ENCODE results near the gene PDE4D.
"Not testable (repeated sequence)": the region's sequence is repeated elsewhere in the genome, so short reads cannot be mapped to it uniquely, and the experiment has no call there.

The PDE4D gene

DNA sequence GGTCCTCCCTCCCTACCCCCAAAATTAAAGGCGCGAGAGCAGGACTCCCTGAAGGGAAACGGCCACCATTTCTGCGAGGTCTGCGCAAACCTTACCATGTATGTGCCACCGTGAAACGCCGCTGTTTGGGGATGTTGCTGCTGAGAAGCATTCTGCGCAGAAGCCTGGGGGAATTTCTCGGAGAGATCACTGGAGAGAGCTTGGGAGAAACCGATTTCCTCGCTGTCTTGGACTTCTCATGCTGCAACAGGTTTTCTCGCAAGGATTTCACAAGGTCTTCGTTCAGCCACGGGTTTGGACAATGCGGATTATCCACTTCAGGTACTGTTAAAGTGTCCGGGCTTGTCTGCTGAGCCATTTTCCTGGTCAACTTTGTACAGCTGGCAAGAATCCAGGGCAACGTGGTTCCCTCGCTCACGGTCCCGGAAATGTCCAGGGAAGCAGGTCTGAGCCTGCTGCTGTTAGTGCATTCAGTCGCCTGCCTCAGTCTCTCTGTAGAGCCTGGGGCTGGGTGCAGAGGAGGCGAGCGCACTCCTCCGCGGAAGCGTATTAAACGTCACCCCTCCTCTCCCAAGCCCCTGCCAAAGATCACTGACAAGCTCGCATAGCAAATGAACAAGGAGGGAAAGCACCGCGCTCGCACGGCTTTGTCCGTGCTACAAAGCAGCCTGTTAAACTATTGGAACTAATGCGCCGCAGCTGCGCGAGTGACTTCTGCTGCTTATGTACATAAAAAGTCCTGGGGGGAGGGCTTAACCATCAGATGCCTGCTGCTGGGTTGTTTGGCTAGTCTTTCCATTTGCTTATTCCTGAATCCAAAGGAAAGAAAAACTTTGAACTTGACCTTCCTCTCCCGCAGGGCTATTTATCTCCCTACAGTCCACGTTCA is 125.1 kb downstream of the PDE4D start:
- DNase-seq (ENCODE audit: low spot score): no peak

DNA sequence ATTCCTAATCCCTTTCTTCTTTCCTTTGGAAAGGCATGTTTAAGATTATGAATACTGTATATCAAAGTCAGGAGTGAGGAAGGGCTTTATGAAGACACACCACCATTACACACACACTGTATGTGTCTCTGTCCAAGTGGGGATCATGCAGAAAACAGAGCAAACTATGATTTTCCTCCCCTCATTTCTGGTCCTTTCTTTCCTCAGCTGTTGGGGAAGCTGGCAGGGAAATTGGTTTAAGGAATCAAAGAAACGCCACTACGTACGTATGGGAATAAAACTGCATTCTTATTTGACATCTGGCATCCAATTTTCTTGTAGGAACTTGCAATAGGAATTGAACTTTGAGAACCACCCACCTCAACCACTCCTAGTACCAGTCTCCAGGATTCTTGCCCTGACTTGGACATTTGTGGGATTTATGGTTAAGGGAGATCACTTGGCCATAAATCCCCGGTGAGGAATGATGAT is 125.8 kb downstream of the PDE4D start:
- no peak for DNase-seq (ENCODE audit: low spot score)

DNA sequence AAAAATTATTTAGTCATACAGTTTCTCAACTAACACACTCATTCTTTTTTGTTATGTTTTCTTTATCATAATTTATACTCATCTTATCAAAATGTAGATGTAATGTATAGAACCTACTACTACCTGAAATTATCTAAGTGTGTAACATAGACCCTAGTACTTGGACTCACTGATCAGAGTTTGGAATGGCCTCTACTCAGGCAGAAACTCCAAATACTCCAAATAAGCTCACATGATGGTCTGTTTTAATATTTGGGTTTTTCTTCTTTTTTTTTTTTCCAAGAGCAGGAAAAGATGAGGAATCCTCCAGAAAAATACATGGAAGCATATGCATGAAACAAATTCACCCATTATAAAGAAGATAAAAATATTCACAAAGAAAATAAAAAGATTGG is 126.3 kb downstream of the PDE4D start:
- no peak for DNase-seq (ENCODE audit: low spot score)

DNA sequence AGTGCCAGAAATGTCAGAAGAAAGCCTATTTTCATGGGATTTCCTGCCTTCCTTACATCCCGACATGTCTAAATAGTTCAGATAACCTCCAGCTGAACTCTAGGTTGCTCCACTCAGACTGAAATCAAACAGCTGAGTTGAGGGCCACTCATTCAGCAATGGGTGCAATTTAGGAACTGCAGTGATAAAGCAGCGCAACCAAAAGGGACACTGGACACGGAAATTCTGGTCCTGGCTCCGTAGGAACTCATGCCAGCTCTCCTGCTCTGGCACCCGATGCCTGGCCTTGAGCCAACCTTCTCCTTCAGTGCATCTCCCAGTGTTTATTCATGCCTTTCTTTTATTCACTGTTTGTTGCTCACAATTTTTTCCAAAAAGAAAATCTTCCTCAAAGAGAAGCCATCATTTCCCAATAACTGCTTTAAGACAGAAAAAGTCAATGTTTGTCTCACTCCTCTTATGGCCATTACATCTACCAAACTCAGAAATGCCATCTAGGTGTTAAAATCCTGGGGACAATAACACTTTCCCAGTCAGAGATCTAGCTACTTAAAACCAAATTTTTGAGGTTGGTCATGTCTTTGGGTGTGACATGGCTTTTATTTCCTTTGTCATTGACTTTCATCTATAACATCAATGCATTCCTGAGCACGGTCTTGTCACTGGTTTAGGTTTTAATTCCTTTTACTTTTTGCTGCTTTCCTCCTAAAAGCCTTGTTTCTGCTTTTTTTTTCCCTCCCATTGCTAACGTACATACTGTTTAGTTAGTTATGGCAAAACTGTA is 126.9 kb downstream of the PDE4D start:
- peak; percentile 7 for DNase-seq (ENCODE audit: low spot score)

DNA sequence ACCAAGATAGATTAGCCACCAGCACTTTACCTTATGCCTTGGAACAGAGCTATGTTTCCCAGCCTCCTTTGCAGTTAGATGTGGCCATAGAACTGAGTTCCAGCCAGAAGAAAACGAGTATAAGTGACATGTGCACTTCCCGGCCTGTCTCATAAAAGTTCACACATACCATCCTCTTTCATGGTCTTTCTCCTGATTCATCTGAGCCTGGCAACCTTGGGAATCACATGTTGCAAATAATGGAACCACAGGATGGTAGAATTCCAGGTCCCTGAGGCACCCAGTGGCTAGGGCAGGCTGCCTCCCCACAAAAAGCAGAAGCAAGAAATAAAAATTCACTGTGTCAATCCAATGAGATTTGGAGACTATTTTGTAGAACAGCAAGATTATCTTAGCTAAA is 128.1 kb downstream of the PDE4D start:
- no peak for DNase-seq (ENCODE audit: low spot score)

DNA sequence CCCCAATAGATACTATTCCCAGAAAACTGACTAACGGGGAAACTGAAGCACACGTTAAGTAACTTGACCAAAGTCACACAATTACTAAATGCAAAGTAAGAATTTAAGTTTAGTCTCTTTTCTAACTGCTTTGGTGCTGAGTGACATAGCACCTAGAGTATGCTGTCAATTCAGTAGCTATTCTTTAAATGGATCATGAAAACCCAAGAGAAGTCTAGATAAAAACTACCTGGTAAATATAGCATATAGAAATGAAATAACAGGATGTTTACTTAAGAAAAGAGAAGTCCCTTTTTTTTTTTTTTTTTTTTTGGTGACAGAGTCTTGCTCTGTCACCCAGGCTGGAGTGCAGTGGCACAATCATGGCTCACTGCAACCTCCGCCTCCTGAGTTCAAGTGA is 129.2 kb downstream of the PDE4D start:
- no peak for DNase-seq (ENCODE audit: low spot score)

DNA sequence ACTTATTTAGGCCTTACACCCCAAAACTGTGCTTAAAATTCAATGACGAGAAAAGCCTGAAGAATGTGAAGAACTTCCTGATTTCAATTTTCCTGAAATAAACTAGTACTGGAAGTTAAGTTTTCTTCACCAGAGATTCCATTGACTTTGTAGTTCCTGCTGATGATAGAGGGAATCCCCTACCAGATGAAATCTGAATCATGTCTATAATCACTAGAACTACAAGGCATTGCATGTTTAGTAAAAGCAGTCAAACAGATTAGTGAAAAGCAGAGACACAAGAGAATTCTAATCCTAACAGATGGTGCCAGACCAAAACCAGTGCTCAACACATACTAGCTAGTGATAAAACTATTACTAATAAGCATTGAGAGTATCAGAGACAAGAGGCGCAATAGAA is 130.0 kb downstream of the PDE4D start:
- DNase-seq (ENCODE audit: low spot score): no peak

DNA sequence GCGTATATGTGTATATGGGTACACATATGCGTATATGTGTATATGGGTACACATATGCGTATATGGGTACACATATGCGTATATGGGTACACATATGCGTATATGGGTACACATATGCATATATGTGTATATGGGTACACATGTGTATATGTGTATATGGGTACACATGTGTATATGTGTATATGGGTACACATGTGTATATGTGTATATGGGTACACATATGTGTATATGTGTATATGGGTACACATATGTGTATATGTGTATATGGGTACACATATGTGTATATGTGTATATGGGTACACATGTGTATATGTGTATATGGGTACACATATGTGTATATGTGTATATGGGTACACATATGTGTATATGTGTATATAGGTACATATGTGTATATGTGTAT is 131.3 kb downstream of the PDE4D start:
- not testable (repeated sequence) for DNase-seq (ENCODE audit: low spot score)

DNA sequence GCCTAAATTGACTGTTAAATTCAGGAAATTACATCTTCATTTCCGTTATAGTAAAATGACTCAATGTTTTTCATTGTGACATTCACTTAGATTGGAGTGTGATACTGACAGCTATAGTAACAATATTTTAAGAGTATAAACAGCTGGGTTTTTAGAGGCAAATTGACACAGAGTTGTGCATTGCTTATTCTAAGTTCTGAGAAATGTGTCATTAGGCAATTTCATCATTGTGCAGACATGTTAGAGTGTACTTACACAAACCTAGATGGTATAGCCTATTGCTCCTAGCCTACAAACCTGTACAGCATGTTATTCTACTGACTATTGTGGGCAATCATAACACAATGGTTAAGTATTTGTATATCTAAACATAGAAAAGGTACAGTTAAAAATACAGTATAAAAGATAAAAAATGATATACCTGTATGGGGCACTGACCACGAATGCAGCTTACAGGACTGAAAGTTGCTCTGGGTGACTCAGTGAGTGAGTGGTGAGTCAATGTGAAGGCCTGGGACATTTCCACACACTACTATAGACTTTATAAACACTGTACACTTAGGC is 132.7 kb downstream of the PDE4D start:
- no peak for DNase-seq (ENCODE audit: low spot score)

DNA sequence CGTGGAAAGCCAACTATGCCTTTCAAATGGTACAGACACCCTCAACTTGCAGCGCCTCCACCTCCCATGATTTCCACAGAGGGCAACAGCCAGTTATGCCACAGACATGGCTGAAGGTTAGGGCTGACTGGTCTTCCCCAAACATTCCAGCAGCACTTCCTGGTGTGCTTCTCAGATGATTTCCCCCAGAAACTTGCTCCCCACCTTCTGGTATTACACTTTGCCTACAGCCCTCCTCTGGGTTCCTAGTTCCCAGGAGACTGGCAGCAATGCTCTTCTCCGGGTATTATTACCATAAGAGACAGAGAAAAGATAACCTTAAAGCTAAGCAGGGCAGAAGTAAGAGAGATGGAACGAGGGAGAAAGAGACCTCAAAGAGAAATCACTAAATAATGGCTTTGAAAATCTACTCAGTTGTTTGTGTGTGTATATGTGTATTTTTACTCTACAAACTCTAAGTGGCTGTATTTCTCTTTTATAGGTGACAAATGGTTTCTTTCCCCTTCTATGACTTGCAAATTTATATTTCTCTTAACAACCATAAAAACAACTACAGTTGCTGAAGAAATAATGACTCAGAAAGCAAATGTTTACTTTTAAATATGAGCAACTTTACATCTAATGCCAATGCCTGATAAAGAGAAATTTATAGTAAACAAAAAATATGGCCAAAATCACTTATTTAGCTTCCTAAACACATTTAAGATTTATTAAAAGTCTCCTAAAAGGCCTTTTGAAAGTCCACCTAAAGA is 133.8 kb downstream of the PDE4D start:
- no peak for DNase-seq (ENCODE audit: low spot score)

DNA sequence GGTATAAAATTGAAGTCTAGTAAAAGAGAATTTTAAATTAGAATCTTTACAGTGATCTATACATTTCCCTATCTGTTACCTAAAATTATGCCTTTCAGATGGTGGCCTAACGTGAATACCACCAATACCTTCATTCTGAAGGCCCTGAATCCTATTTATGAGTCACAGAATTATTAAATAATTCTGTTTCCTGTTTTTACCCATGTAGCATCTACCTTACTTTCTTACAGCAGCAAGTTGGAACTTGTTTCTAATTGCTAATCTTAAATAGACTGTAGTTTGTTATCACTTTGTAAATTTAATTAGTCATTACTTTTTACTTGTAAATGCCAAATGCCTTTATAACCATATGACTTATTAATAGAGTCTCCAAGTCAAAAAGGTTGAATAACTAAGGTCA is 135.0 kb downstream of the PDE4D start:
- DNase-seq (ENCODE audit: low spot score): no peak

DNA sequence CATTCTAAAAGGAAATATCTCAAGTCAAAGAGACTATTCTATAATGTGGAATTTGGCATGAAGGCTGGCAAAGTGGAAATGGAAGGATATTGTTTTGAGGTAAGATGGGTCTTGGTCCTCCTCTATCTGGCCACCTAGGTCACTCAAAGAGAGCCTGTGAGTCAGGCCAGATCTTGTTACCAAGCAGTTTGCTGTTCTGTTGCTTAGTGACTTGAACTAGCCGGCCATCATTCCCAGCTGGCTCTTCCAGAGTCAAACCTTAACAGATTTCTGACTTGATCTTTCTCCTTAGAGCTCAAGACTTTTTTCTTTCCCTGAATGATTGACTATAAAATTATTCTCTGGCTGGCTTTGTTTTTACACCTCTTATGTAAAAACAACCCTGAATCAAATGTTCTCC is 136.1 kb downstream of the PDE4D start:
- no peak for DNase-seq (ENCODE audit: low spot score)

DNA sequence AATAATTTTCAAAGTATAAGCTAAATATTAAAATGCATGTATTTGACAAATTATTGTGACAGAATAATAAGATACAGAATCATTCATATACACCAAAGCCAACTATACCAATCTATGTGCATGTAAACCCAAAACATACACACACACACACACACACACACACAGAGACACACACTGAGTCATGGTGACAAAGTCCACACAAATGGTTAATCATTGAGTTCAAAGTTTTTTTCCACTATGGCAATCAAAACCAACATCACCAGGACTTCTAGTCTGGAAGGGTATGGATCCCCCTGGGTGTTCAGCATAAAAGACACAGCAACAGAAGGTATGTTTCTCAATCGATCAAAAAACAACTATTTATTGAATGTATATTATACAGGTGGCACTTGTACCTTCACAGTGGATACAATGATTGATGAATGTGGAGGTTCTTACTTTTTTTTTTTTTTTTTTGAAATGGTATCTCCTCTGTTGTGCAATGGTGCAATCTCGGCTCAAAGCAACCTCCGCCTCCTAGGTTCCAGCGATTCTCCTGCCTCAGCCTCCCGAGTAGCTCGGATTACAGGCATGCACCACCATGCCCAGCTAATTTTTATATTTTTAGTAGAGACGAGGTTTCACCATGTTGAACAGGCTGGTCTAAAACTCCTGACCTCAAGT is 137.0 kb downstream of the PDE4D start:
- no peak for DNase-seq (ENCODE audit: low spot score)

DNA sequence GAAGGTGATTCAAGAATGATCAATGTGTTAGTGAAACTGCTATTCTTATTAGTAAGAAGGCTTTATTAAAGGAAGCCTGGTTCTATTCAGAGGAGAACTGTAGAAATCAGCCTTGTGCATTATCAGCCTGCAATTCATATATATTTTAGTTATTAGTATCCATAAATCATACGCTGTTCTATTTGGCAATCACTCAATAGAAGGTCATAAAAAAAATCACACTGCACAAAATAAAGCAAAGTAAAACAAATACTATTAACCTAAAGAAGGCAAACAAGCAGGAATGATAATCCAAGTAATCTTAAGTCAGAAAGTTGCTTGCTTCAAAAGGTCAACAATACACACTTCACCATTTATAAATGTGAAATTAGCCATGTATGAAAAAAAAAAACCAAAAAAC is 138.1 kb downstream of the PDE4D start:
- DNase-seq (ENCODE audit: low spot score): no peak

DNA sequence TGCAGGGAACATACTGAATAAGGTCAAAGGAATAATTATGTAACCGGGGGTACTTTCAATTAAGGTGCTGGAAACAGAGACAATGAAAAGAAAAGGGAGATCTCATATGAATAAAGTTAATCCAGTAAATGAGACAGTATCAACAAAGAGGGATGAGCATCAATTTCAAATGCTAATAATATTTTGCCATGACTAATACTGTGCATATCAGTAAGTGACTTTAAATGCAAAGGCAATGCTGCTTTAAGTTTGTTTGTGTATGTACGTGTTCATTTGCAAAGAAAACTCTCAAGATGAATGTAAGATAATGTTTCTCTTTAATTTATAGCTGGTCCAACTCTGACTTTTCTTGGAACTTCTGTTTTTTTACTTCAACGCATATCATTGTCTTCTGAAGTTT is 139.9 kb downstream of the PDE4D start:
- no peak for DNase-seq (ENCODE audit: low spot score)

DNA sequence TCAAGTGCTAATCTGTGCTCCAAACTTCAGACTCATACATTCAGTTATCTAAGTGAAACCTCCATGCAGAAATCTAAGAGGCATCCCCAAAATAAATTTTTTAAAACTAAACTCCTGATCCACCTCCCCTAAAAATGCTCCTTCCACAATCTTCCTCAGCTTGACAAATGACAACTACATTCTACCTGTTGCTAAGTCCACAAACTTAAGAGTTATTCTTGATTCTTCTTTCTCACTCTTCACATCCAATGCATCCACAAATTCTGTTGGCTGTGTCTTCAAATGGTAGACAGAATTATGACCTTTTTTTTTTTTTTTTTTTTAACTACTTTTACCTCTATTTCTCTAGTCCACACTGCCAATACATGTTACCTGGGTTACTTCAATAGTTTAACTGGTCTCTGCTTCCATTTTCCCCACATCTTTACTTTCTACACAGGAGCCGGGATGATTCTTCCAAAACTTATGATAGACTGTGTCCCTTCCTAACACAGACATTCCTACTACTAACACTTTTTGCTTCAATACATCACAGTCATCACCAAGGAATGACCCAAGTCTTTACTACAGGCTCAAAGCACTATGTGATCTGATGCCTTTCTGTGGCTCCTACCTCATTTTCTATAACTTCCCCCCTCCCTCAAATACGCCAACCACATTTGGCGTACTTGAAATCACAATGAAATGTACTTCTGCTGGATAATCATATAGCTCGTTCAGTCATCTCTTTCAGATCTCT is 143.6 kb downstream of the PDE4D start:
- no peak for DNase-seq (ENCODE audit: low spot score)

DNA sequence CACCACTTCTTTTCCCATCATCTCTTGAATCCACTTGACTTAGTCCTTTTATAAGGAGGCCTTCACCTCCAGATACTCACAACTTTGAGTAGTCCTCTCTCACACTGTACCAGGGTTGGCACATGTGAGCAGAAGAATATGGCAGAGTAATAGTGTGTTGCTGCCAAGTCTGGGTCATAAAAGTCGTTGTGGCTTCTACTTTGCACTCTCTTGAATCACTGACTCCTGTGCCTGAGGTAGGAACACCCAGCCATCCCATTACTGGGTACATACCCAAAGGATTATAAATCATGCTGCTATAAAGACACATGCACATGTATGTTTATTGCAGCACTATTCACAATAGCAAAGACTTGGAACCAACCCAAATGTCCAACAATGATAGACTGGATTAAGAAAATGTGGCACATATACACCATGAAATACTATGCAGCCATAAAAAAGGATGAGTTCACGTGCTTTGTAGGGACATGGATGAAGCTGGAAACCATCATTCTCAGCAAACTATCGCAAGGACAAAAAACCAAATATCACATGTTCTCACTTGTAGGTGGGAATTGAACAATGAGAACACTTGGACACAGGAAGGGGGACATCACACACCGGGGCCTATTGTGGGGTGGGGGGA is 145.4 kb downstream of the PDE4D start:
- DNase-seq (ENCODE audit: low spot score): not testable (repeated sequence)

DNA sequence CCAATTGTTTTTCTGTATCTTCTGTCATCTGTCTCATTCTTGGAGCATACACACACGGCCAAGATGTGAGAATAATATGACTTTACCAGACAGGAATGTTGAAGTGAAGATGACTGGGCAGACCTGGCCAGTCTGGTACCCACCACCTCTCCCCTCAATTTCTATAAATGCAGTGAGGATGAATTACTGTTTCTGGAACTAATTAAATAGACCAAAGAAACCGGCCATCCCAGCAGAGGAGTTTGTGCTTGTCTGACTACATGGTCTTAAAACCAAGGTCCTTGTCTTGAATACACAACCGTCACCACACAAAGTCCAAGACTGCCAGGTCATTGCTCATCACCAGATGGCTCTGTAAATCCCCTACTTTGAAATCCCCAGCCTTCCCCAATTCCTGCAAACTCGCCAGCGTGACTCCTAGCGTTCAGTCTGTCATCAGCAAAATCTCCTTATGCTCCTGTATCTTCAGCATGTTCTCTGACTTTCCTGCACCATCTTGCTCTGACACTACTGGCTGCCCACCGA is 147.2 kb downstream of the PDE4D start:
- DNase-seq (ENCODE audit: low spot score): peak; percentile 7

DNA sequence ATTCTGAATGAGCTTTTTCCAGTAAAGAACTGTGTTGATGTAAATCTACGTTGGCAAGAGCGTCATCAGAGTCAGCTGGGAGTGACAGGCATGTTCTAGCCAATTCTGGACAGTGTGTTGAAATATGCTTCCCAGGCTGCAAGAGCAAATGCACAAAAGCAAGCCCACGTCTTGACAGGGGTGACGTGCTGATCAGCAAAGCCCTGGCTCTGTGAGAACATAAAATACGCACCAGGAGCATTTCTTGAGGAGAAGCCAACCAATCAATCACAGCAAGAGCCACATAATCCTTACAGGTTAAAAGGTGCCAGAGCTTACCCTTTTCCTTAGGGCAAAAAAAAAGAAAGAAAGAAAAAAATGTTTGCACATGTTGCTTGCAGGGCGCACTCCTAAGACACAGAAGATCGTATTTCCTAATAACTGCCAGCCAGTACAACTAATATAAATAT is 148.1 kb downstream of the PDE4D start:
- peak; percentile 31 for DNase-seq (ENCODE audit: low spot score)

DNA sequence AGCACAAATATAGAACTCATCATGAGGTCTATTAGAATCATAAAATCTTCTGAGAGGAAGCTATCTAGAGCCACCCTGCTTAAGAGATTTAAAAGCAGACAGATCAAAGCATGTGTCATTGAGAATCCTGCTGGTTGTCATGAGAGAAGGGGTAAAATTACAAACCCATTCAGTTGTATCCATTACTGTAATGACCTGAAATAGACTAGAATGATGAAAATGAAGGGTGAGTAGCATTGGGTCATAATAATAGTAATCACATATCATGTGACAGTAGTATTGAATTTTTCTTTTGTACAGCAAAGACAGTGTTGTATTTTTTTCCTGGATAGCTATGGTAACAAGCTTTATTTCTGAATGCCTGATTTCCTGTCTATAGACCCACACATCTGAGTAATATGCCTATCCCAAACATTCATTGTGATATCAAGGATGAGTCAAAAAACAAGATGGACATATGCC is 149.0 kb downstream of the PDE4D start:
- no peak for DNase-seq (ENCODE audit: low spot score)
